ENCODE measurements around the gene CDH22.

GRCh38 chr20:46307139-46307998 lies 929 bp downstream of the CDH22 start:
- TF ChIP-seq CTCF (IDR thresholded peaks at IDR 0.05) (peak; percentile 46 to 89 (median 79)), POLR2A (IDR thresholded peaks at IDR 0.05) (no peak)

Data from esophagus squamous epithelium (tissue), 4 donors.